ENCODE results near the gene GPR146.

The GPR146 gene

DNA sequence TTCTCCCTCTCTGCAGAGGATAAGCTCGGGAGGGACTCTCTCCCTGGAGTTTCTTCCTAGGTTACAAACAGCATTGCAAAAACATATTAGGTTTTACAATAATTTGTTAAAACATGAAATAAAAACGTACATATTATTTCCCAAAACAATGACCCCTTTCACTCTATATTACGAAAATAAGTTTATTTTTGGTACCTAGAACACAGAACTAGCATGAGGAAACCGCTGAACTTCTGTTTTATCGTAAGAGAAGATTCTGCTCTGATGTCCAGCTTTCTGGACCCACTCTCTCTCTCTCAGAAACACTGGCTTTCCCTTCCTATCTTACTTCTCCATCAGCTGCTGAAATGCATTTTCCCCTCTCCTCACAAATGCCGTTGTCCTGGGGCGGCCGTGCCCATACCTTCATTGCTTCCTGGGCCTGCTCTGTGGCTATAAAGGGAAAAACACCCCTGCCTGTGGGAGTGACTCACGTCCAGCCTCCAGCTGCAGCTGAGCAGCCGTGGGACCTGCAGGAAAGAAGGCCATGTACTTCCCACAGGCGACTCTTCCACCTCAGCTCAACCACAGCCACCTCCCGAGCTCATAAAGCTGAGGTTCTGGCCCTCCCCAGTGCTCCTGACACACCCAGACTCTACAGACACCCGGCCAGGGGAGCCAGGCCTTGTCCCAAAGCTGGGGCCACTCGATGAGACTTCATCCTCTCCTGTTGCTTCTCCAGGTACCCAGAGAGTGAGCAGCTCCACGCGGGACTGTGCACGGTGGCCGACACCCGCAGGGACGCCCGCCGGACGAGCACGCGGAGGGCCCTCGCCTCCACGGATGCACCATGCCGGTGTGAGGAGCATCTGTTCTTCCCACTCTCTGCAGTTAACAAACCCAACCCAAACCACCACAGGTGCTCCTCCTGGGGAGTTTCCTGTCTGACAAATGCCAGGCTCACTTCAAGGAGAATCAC lies 46.6 kb downstream of the GPR146 start:
- no peak overlapping the region for H3K9ac ChIP-seq (ENCODE audit: low read depth, low read length)
- H3K27me3 ChIP-seq (ENCODE audit: insufficient read depth, low read length): no peaks in the 10 kb centered on the region
- H3K36me3 ChIP-seq (ENCODE audit: insufficient read depth, low read depth, low read length): no peaks in the 10 kb centered on the region
- H3K4me3 ChIP-seq (ENCODE audit: low read length): no peak overlapping the region
- no peaks in the 10 kb centered on the region for H3K9me3 ChIP-seq (ENCODE audit: insufficient read depth, low read depth, low read length)
- peaks cover 7% of the 10 kb centered on the region; the same call in 1 of the 2 replicates for H3K4me1 ChIP-seq (ENCODE audit: insufficient read depth, low read length)
- H3K27ac ChIP-seq (ENCODE audit: low read length): no peak overlapping the region

DNA sequence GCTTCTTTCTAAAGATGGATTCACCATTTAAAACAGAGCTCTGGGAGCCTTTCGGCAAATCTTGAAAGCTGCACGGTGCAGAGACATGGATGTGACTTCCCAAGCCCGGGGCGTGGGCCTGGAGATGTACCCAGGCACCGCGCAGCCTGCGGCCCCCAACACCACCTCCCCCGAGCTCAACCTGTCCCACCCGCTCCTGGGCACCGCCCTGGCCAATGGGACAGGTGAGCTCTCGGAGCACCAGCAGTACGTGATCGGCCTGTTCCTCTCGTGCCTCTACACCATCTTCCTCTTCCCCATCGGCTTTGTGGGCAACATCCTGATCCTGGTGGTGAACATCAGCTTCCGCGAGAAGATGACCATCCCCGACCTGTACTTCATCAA lies 47.3 kb downstream of the GPR146 start:
- no peaks in the 10 kb centered on the region for H3K36me3 ChIP-seq (ENCODE audit: insufficient read depth, low read depth, low read length)
- no peak overlapping the region for H3K4me3 ChIP-seq (ENCODE audit: low read length)
- no peak overlapping the region for H3K27ac ChIP-seq (ENCODE audit: low read length)
- no peaks in the 10 kb centered on the region for H3K9me3 ChIP-seq (ENCODE audit: insufficient read depth, low read depth, low read length)
- H3K9ac ChIP-seq (ENCODE audit: low read depth, low read length): no peak overlapping the region
- no peaks in the 10 kb centered on the region for H3K27me3 ChIP-seq (ENCODE audit: insufficient read depth, low read length)
- peaks cover 7% of the 10 kb centered on the region; the same call in 1 of the 2 replicates for H3K4me1 ChIP-seq (ENCODE audit: insufficient read depth, low read length)

DNA sequence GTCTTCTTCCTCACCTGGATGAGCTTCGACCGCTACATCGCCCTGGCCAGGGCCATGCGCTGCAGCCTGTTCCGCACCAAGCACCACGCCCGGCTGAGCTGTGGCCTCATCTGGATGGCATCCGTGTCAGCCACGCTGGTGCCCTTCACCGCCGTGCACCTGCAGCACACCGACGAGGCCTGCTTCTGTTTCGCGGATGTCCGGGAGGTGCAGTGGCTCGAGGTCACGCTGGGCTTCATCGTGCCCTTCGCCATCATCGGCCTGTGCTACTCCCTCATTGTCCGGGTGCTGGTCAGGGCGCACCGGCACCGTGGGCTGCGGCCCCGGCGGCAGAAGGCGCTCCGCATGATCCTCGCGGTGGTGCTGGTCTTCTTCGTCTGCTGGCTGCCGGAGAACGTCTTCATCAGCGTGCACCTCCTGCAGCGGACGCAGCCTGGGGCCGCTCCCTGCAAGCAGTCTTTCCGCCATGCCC lies 47.9 kb downstream of the GPR146 start:
- Histone ChIP-seq H3K27ac (ENCODE audit: low read length) (no peak overlapping the region), H3K9me3 (ENCODE audit: insufficient read depth, low read depth, low read length) (no peaks in the 10 kb centered on the region), H3K36me3 (ENCODE audit: insufficient read depth, low read depth, low read length) (no peaks in the 10 kb centered on the region), H3K4me3 (ENCODE audit: low read length) (no peak overlapping the region), H3K27me3 (ENCODE audit: insufficient read depth, low read length) (no peaks in the 10 kb centered on the region), H3K9ac (ENCODE audit: low read depth, low read length) (no peak overlapping the region), H3K4me1 (ENCODE audit: insufficient read depth, low read length) (peaks cover 6% of the 10 kb centered on the region; the same call in 1 of the 2 replicates)

DNA sequence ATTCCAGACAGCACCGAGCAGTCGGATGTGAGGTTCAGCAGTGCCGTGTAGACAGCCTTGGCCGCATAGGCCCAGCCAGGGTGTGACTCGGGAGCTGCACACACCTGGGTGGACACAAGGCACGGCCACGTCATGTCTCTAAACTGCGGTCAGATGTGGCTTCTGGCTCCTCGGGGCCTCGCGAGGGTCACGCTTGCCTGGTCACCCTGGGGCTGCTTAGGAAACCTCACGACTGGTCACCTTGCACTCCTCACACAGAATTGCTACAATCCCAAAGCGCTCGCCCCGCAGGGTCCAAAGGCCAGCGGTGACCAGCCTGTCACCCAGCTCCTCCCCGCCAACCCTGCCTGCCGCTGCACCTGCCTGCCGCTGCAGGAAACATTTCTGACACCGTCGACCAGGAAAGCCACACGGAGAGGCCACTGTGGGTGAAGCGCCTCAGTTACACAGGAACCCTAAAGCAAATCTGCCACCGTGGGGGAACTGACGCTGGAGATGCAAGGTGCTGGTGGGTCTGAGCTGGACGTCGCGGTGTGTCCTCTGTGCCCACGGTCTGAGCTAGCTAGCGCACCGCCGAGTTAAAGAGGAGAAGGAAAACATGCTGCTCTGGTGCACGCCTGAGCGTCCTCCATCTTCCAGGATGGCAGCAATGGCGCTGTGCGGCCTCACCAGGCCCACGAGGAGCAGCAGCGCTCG lies 48.6 kb downstream of the GPR146 start:
- Histone ChIP-seq H3K9me3 (ENCODE audit: insufficient read depth, low read depth, low read length) (no peaks in the 10 kb centered on the region), H3K4me1 (ENCODE audit: insufficient read depth, low read length) (no peaks in the 10 kb centered on the region), H3K27ac (ENCODE audit: low read length) (no peak overlapping the region), H3K36me3 (ENCODE audit: insufficient read depth, low read depth, low read length) (peaks cover under 1% of the 10 kb centered on the region; the same call in 1 of the 2 replicates), H3K9ac (ENCODE audit: low read depth, low read length) (no peak overlapping the region), H3K27me3 (ENCODE audit: insufficient read depth, low read length) (no peaks in the 10 kb centered on the region), H3K4me3 (ENCODE audit: low read length) (no peak overlapping the region)

GRCh38 chr7:1093502-1093843 lies 49.1 kb downstream of the GPR146 start:
- Histone ChIP-seq H3K36me3 (ENCODE audit: insufficient read depth, low read depth, low read length) (peaks cover 5% of the 10 kb centered on the region), H3K27ac (ENCODE audit: low read length) (no peak overlapping the region), H3K4me3 (ENCODE audit: low read length) (no peak overlapping the region), H3K4me1 (ENCODE audit: insufficient read depth, low read length) (no peaks in the 10 kb centered on the region), H3K27me3 (ENCODE audit: insufficient read depth, low read length) (no peaks in the 10 kb centered on the region), H3K9me3 (ENCODE audit: insufficient read depth, low read depth, low read length) (no peaks in the 10 kb centered on the region), H3K9ac (ENCODE audit: low read depth, low read length) (no peak overlapping the region)

DNA sequence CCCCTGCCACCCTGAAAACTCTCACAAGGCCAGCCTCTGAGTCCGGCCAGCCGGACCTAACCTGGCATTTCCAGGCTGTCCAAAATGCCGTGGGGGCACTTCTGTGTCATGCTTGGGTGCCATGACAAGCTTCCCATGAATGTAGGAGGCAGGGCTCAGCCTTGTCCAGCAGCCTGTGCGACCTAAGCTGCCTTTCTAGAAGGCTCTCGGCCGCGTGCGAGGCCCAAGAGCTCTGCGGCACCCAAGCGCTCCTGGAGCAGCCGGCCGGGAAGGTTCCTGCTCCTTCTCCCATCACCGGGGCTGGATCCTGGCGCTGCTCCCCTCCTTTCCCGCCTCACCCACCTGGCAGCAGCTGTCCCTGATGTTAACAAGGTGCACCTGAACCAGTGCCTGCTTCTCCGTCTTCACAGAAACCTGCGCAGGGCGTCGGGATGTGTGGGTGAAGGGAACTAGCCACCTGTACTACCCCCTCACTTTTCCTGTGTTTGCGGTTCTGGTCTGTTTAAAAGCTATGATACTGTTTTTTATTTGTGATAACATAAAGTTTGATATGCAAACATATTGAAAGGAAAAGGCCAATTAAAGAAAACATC lies 49.7 kb downstream of the GPR146 start:
- peaks cover 5% of the 10 kb centered on the region for H3K36me3 ChIP-seq (ENCODE audit: insufficient read depth, low read depth, low read length)
- no peaks in the 10 kb centered on the region for H3K27me3 ChIP-seq (ENCODE audit: insufficient read depth, low read length)
- no peaks in the 10 kb centered on the region for H3K4me1 ChIP-seq (ENCODE audit: insufficient read depth, low read length)
- no peak overlapping the region for H3K4me3 ChIP-seq (ENCODE audit: low read length)
- H3K9ac ChIP-seq (ENCODE audit: low read depth, low read length): no peak overlapping the region
- H3K9me3 ChIP-seq (ENCODE audit: insufficient read depth, low read depth, low read length): no peaks in the 10 kb centered on the region
- no peak overlapping the region for H3K27ac ChIP-seq (ENCODE audit: low read length)

DNA sequence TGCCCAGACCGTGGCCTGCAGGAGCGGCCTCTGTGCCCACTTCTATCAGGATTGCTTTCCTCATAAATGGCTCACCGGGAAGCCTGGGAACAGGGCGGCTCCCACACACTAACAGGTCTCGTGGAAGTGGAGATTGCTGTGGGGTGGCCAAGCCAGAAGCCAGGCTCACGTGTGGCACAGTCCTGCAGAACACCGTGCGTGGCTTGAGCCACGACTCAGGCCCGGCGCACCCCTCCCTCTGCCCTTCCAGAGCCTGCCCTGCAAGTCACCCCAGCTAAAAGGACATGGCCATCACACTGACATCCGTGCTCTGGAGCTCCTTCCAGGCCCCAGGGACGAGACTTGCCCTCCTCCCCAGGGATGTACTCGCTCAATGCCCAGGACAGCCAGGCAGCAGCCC lies 50.5 kb downstream of the GPR146 start:
- Histone ChIP-seq H3K4me3 (ENCODE audit: low read length) (no peak overlapping the region), H3K36me3 (ENCODE audit: insufficient read depth, low read depth, low read length) (peaks cover 9% of the 10 kb centered on the region), H3K9me3 (ENCODE audit: insufficient read depth, low read depth, low read length) (no peaks in the 10 kb centered on the region), H3K4me1 (ENCODE audit: insufficient read depth, low read length) (no peaks in the 10 kb centered on the region), H3K27me3 (ENCODE audit: insufficient read depth, low read length) (no peaks in the 10 kb centered on the region), H3K9ac (ENCODE audit: low read depth, low read length) (no peak overlapping the region), H3K27ac (ENCODE audit: low read length) (no peak overlapping the region)

DNA sequence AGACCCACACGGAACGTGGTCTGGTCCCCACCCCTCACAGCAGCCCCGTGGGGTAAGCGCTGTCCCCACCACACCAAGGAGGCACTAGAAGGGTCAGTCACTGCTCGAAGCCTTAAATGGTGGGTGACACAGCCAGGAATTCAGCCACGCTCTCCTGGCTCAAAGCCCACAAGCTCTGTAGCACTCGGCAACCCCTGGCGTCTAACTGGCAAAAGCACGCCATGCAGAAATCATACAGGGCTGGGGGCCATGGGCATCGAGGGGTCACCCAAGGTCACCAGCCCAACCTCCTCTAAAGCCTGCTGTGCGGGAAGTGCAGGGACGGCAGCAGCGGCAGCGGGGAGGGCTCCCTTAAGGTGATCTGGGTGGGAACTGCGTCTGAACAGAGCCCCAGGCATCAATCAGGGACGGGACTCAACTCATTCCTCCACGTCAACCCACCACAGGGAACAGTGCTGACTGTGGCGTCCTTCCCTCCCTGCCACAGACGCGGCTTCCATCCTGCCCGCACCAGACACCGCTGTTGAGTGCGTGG lies 51.3 kb downstream of the GPR146 start:
- Histone ChIP-seq H3K27ac (ENCODE audit: low read length) (no peak overlapping the region), H3K4me1 (ENCODE audit: insufficient read depth, low read length) (no peaks in the 10 kb centered on the region), H3K9ac (ENCODE audit: low read depth, low read length) (no peak overlapping the region), H3K27me3 (ENCODE audit: insufficient read depth, low read length) (no peaks in the 10 kb centered on the region), H3K9me3 (ENCODE audit: insufficient read depth, low read depth, low read length) (no peaks in the 10 kb centered on the region), H3K4me3 (ENCODE audit: low read length) (no peak overlapping the region), H3K36me3 (ENCODE audit: insufficient read depth, low read depth, low read length) (peaks cover 9% of the 10 kb centered on the region)

GRCh38 chr7:1096156-1097119 lies 52.1 kb downstream of the GPR146 start:
- Histone ChIP-seq H3K4me3 (ENCODE audit: low read length) (no peak overlapping the region), H3K4me1 (ENCODE audit: insufficient read depth, low read length) (no peaks in the 10 kb centered on the region), H3K9me3 (ENCODE audit: insufficient read depth, low read depth, low read length) (no peaks in the 10 kb centered on the region), H3K36me3 (ENCODE audit: insufficient read depth, low read depth, low read length) (peaks cover 9% of the 10 kb centered on the region), H3K9ac (ENCODE audit: low read depth, low read length) (no peak overlapping the region), H3K27ac (ENCODE audit: low read length) (no peak overlapping the region), H3K27me3 (ENCODE audit: insufficient read depth, low read length) (no peaks in the 10 kb centered on the region)

- Histone ChIP-seq H3K36me3 (ENCODE audit: insufficient read depth, low read depth, low read length) (peaks cover 9% of the 10 kb centered on the region), H3K9ac (ENCODE audit: low read depth, low read length) (no peak overlapping the region), H3K4me3 (ENCODE audit: low read length) (no peak overlapping the region), H3K27ac (ENCODE audit: low read length) (no peak overlapping the region), H3K4me1 (ENCODE audit: insufficient read depth, low read length) (no peaks in the 10 kb centered on the region), H3K27me3 (ENCODE audit: insufficient read depth, low read length) (no peaks in the 10 kb centered on the region), H3K9me3 (ENCODE audit: insufficient read depth, low read depth, low read length) (no peaks in the 10 kb centered on the region)
Measured at GRCh38 chr7:1097120-1097504, 52.8 kb downstream of the GPR146 start.

All from iPS-20b (cell line).